GM21367 (cell line): ENCODE results near the gene ZNF274.
"Not testable (repeated sequence)": the region's sequence is repeated elsewhere in the genome, so short reads cannot be mapped to it uniquely, and the experiment has no call there.

Source experiments
- ATAC-seq: cut with Tn5 transposase; IDR thresholded peaks from one replicate; pipeline ENCODE4 v1.9.1; 2021; ENCODE audit not compliant: unreplicated experiment

The ZNF274 gene

DNA sequence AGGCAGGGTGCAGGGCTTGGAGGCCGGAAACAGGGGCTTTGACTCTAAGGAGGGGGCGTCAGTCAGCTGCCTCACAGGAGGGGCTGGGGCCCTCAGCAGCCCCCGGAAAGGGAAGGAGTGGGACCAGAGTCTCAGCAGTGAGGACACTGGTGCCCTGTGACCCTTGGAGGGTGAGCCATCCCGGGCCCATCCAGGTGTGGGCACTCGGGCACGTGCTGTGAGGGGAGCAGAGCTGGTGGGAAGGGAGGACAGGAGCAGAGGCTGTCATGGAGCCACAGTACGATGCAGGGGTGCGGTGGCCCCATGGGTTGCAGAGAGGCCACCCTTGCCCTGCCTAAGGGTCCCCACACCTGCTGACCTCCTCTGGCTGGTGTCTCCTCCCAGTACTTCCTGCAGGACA, 26.7 kb downstream of the ZNF274 start:
- ATAC-seq, result no peak

DNA sequence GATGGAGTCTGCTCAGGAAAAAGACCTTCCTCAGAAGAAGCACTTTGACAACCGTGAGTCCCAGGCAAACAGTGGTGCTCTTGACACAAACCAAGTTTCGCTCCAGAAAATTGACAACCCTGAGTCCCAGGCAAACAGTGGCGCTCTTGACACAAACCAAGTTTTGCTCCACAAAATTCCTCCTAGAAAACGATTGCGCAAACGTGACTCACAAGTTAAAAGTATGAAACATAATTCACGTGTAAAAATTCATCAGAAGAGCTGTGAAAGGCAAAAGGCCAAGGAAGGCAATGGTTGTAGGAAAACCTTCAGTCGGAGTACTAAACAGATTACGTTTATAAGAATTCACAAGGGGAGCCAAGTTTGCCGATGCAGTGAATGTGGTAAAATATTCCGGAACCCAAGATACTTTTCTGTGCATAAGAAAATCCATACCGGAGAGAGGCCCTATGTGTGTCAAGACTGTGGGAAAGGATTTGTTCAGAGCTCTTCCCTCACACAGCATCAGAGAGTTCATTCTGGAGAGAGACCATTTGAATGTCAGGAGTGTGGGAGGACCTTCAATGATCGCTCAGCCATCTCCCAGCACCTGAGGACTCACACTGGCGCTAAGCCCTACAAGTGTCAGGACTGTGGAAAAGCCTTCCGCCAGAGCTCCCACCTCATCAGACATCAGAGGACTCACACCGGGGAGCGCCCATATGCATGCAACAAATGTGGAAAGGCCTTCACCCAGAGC, 29.6 kb downstream of the ZNF274 start:
- ATAC-seq, result no peak

DNA sequence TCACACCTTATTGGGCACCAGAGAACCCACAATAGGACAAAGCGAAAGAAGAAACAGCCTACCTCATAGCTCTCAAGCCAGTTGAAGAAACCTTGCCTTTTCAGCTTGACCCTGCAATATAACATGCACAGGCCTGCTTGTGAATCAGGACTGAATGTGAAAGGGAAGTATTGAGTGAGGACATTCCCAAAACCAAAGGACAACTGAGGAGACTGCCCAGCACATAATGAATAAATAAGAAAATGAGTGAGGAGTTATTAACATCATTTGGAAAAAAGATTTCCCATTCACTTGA, 30.2 kb downstream of the ZNF274 start:
- ATAC-seq, result no peak

DNA sequence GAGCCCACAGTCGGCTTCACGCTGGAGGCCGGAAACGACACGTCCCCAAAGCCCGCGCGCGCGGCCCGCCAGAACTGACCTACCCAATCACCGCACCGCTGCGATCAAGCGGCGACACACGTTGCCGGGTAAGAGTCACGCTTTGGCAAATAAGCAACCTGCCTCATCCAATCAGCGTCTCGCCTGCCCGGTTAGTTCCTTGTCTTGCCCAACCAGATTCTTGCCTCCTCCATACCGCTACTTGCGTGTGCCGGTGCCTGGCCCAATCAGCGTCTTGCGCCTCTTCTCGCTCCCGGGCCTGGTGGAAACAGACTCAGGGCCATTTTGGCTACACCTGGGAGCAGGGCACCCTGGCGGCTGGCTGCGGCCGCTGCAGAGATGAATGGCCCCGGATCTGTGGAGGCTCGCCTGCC, 34.2 kb downstream of the ZNF274 start:
- no peak for ATAC-seq

DNA sequence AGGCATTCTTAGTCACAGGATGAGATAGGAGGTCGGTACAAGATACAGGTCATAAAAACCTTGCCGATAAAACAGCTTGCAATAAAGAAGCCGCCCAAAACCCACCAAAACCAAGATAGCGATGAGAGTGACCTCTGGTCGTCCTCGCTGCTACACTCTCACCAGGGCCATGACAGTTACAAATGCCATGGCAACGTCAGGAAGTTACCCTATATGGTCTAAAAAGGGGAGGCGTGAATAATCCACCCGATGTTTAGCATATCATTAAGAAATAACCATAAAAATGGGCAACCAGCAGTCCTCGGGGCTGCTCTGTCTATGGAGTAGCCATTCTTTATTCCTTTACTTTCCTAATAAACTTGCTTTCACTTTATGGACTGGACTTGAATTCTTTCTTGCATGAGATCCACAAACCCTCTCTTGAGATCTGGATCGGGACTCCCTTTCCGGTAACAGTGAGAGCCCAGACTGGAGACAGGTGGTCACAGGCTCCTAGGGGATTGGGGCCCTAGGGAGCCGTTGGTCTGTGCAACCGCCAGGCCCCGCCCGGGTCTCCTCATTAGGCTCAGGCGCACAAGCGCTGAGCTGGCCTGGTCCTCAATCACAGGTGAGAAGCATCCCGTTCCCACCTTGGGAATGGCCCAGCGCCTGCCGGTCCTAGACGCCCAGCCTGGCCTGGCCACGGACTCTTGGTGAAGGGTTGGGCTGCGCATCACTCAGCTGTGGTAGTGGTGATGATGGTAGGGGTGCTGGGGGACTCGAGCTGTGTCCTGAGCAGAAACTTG, 34.9 kb downstream of the ZNF274 start:
- no peak for ATAC-seq

DNA sequence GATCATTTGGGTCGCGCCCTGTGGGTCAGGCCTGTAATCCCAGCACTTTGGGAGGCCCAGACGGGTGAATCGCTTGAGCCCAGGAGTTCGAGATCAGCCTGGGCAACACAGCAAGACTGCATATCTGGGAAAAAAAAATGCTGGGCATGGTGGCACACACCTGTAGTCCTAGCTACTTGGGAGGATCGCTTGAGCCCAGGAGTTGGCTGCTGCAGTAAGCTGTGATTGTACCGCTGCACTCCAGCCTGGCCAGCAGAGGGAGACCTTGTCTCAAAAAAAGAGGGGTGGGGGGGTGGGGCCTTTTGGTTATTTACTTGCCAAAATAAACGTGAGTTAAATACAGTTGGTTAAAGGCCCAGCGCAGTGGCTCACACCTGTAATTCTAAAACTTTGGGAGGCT, 36.0 kb downstream of the ZNF274 start:
- ATAC-seq, result no peak

DNA sequence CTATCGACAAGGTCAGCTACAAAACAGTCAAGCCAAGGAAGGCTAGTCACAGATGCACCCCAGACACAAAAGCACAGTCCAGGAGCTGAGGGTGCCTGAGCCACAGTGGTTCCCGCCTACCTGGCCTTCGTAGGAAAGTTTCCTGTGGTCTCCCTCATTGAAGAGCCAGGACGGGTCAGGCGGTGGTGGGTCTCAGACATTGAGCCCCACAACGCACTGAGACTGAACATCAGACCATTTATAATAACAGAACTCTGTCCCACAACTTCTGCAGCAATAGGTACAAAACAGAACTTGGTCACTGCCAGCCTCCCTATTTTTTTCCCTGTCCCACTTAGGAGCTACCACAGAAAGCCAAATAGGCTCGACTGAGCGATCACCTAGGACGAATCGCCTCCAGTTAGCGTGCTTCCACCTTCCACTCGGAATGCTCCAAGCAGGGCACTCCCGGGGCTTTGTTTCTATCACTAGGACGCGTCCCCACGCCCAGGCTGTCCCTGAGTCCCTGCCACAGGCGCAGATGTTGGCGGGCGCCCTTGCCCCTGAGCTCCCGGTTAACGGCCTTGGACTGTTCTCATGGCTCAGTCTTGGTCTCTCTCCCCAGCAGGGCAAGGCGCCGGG, 45.2 kb downstream of the ZNF274 start:
- ATAC-seq, result peak; percentile 17

DNA sequence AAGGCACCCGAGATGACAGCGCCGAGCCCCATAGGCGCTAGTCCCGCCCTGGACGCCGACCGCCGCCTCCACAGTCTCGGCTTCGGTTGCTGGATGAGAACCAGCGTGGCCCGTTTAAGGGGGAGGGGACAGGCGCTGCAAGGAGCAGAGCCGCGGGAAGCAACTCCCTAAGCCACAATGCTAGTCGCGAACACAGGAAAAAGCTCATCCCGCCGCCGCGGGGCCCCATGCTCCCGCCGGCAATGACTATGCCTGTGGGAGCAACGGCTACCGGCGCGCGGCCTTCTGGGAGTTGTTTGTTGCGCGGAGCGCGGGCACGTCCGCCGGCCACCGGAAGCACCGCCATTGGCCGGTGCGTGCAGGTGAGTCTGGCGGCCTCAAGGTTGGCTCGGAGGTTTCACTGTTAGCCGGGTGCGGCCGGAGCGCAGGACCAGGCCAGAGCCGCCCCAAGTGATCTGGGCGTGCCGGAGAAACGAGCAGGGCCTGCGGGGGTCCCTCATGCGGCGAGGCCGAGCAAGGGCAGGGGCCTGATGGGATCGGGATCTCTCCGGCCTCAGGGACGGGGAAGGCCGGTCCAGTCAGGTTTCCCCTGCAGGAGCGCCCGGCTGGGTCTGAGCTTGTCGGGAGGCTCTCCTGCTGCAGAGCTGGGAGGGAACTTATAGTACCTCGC, 45.9 kb downstream of the ZNF274 start, which contains the start of gene ZNF544:
ZNF544 (plus strand) TSS at position 330 of the 670 bp plus-strand sequence. CDS start 15,110 bp downstream, outside the sequence.
- peak; percentile 65 for ATAC-seq

DNA sequence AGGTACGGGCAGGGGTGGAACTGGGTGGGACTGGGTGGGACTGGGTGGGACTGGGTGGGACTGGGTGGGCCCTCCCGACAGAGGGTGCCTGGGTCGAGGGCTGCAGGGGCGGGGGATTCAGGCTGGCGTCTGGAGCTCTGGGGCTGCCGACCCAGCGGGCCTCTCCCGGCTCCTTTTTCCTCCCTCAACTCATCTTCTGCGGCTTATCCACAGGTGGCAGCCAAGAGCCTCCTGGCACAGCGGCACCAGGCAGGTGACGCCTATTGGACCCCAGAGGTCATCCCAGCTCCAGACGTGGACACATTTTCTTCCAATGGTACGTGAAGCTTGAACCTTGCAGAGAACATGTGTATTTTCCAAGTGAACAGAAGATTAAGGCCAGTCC, 46.4 kb downstream of the ZNF274 start:
- no peak for ATAC-seq

DNA sequence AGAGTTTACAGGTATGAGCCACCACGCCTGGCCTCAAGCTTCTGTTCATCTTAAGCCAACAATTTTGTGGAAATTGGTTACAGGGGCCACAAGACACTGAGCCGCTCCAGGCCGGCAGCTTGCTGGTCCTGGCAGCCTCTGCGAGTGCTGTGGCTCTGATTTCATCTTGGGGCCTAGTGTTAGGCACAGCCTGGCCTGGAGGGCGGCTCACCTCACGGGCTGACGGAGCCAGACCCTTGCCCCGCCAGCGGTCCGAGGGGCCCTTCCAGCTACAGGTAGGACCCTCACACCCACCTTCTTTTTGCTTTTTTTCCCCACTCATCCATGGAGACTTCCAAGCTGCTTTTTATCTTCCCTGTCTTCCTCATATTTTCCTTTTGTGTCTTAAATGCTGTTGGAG, 54.5 kb downstream of the ZNF274 start:
- no peak for ATAC-seq

DNA sequence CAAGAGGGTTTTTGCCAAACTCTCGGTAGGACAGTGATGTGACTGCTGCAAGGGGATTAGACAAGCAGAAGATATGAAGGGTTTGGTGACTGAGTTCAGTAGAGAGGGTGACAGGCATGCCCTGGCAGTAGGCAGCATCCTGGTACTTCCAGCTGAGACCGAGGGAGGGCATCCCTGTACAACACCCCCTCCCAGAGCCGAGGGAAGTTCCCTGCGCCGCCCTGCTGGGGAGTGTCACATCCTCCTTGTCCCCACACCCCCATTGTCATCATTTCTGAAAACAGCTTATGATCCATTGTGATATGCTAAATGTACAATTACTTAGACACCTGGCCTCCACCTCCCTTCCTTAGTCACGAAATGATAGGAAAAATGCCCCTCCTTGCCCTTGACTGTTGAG, 60.5 kb downstream of the ZNF274 start:
- ATAC-seq, result no peak

DNA sequence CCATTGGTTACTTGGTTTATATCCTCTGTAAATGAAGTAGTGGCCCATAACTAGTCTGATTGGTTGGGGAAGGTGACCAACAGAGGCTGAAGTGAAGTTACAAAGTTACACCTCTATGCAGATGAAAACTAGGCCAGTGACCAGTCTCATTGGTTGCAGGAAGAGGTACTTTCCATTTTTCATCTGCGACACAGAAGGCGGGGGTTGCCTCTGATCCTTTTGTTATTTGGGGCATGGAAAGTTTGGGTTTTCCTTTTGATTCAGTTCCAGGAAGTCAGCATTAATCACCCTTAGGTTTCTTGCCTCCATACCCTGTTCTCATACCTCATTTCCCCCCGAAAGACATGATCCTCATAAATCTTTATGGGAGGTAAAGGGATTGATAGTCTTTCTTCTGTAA, 66.0 kb downstream of the ZNF274 start:
- ATAC-seq, result no peak

DNA sequence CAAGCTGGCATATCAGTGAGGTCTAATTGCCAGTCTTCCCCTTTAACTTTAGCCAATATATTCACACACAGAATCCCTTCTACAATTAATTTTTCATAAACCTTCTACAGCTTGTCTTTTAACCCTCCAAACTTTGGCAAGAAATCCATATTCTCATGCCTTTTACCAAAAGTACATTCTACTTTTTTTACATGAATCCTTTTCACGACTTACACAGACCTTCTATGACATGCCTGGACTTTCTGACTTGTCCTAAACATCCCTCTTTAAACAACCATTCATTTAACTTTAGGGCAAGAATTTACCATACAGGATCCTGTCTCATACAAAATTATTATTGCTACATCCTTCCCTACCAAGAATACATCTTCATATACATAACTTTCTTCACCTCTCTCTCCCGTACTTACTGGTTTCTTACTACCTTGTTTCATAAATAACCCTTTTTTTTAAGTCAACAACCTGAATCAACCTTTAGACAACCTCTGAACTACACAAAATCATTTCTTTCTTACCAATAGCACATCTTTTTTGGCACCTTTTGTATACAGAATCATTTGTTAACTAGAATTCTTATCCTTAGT, 69.3 kb downstream of the ZNF274 start:
- no peak for ATAC-seq

DNA sequence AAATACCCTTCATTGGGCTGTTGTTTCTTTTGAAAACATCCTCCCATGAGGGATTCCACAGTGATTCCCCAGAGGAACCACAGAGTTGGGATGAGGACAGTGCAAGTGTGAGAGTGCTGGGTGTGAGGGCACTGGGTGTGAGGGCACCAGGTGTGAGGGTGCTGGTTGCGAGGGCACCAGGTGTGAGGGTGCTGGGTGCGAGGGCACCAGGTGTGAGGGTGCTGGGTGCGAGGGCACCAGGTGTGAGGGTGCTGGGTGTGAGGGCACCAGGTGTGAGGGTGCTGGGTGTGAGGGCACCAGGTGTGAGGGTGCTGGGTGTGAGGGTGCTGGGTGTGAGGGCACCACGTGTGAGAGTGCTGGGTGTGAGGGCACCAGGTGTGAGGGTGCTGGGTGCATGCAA, 75.4 kb downstream of the ZNF274 start:
- ATAC-seq, result not testable (repeated sequence)

DNA sequence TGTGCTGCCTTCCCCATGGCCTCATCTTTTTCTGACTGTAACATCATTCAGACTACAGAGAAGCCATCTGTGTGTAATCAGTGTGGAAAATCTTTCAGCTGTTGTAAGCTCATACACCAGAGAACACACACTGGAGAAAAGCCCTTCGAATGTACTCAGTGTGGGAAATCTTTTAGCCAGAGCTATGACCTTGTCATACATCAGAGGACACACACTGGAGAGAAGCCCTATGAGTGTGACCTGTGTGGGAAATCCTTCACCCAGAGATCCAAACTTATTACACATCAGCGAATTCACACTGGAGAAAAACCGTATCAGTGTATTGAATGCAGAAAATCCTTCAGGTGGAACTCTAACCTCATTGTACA, 78.7 kb downstream of the ZNF274 start:
- ATAC-seq, result no peak

DNA sequence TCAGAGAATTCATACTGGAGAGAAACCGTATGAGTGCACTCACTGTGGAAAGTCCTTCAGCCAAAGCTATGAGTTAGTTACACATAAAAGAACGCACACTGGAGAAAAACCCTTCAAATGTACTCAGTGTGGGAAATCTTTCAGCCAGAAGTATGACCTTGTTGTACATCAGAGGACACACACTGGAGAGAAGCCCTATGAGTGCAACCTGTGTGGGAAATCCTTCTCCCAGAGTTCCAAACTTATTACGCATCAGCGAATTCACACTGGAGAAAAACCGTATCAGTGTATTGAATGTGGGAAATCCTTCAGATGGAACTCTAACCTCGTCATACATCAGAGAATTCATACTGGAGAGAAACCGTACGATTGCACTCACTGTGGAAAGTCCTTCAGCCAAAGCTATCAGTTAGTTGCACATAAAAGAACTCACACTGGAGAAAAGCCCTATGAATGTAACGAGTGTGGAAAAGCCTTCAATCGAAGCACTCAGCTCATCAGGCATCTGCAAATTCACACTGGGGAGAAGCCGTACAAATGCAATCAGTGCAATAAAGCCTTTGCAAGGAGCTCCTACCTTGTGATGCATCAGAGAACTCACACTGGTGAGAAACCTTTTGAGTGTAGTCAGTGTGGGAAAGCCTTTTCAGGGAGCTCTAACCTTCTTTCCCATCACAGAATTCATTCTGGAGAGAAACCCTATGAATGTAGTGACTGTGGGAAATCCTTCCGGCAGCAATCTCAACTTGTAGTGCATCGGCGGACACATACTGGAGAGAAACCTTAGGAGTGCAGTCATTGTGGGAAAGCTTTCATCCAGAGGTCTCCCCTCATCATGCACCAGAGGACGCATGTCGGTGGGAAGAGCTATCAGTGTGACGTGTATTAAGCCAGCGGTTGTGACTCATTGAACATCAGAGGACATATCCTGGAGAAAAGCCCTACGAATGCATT, 79.4 kb downstream of the ZNF274 start:
- no peak for ATAC-seq

DNA sequence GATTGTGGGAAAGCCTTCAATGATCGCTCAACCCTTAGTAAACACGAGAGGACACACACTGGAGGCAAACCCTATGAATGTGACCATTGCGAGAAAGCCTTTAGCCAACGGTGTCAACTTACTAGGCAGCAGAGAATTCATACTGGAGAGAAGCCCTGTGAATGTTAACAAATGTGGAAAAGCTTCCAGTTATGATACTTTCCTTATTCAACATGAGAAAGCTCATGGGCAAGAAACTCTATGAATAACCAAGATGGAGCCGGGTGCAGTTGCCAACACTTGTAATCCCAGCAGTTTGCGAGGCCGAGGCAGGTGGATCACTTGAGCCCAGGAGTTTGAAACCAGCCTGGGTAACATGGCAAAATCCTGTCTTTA, 80.0 kb downstream of the ZNF274 start:
- ATAC-seq, result no peak
